NCI-H1436 treated with DMSO at 0.1 percent for 48 hours (cell line): ENCODE data around the gene MTFP1.
"Not testable (repeated sequence)": the region's sequence is repeated elsewhere in the genome, so short reads cannot be mapped to it uniquely, and the experiment has no call there.

Source experiments
- DNase-seq: peaks from one replicate; lab custom pipeline; 2025; lab: John Stamatoyannopoulos, UW

MTFP1 gene

GRCh38 chr22:30426388-30427353 is 1.1 kb downstream of the MTFP1 start:
- peak; percentile 72 for DNase-seq

- DNase-seq = no peak
Observed at GRCh38 chr22:30427871-30428270, 2.3 kb downstream of the MTFP1 start.

DNA sequence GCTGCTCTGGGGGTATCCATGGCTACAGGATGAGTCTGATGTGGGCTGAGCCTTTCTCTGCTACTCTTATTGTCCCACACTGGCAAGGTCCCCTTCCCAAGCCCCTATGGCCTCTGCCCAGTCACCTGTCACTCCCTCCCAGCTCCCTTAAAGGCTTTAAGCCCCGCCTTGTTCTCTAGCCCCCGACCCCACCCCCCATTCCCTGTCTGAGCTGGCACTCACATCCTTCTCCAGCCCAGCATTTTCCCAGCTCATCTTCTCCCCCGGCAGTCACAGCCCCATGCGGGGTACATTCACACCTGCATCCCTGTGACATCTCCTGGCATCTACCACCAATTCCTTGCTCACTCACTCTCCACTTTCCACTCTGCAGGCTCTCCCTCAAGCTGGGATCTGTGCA is 4.3 kb downstream of the MTFP1 start:
- no peak for DNase-seq

DNA sequence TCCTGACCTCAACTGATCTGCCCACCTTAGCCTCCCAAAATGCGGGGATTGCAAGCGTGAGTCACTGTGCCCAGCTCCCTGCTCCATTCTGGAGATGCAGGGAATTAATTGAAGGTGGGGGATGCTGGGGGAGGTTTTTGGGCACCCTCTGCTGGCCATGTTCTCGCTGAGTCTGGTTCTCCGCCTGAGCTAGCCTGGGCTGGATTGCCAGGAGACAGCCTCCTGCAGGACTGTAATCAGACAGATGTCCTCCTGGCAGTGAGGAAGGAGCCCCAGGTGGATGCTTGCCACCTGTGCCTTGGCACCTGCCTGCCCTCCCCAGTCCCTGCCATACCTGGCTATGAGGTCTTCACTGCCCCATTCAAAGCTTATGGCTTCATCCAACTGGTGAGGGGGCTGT is 5.4 kb downstream of the MTFP1 start:
- DNase-seq = no peak

- DNase-seq = no peak
Observed at GRCh38 chr22:30432096-30432495, 6.5 kb downstream of the MTFP1 start.

- DNase-seq = no peak
Observed at GRCh38 chr22:30432520-30432919, 7.0 kb downstream of the MTFP1 start.

DNA sequence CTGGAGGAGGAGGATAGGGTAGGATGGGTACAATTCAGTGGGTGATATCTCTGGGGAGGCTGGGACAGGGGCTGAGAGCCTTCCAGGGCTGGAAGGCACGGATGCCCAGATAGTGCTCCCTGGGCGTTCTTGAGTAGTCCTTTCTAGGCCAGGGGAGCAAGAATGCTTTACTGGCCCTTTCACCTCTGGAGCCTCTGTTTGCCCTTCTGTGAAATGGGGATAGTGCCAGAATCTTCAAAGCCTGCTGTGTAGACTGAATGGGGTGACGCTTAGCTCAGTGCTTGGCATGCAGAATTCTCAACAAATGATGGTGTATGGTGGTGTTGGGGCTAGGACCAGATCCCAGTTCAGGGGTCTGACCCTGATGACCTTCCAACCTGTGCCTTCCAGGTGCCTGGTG is 7.7 kb downstream of the MTFP1 start:
- no peak for DNase-seq

DNA sequence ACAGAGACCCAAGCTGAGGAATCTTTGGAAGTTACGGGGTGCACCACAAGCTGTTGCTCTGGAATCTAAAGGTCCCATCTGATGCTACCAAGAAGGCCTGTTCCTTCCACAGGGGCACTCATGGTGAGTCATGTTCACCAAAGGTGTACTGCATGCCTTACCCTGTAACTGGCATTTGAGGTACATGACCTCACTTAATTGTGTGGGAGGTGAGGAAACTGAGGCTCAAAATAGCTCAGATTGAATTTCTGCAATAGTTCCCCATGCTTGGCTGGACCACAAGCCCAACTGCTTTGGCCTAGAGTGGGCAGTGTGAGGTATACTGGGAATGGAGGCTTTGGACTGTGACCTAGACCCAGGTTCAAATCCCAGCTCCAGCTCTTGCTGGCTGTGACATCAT is 8.2 kb downstream of the MTFP1 start:
- no peak for DNase-seq

DNA sequence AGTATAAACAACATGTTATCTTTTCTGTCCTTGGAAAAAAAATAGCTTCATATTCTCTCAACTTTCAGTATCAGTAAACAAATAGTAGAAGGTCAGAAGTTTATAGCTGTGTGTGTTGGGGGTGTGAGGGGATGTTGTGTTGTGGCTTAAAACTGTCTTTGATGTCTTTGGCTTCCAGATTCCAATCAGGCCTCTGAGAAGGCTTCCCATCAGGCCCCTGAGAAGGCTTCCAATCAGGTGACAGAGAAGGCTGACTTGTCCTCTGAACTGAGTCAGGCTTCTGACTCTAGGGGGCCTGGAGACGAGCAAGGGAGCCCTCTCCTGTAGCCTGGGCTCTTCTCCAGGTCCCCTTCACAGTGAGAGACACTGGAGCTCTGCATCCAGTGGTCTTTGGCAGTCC is 9.3 kb downstream of the MTFP1 start:
- no peak for DNase-seq

DNA sequence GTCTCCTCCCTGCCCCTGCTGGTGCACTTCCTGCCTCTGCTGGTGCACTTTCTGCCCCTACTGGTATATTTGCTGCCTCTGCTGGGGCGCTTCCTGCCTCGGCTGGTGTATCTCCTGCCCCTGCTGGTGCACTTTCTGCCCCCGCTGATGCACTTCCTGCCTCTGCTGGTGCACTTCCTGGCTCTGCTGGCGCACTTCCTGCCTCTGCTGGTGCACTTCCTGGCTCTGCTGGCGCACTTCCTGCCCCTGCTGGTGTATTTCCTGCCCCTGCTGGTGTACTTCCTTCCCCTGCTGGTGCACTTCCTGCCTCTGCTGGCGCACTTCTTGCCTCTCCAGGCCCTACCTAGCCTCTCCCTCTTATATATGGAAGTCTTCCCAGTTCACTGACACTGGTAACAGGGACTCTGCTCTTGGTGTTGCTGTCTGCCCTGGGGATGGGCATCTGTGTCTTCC is 10.1 kb downstream of the MTFP1 start:
- DNase-seq = no peak

DNA sequence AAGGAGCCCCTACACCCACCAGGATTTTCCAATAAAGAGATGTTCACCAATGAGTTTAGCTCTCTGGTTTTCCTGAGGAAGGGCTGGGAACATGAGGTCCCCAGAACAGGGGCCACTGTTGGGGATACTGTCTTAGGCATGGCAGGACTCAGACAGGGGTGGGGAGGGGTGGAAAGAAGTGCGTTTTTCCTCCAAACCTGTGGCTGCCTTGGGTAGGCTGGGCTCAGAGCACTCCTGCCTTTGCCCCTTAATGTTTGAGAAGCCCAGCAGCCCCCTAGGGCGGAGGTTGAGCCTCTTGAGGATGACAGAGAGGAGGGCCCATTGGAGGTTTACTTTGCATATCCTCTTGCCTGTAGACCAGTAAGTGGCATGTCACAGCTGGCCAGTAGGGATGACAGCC is 10.6 kb downstream of the MTFP1 start:
- no peak for DNase-seq

- DNase-seq = no peak
Observed at GRCh38 chr22:30438559-30438958, 13.0 kb downstream of the MTFP1 start.

DNA sequence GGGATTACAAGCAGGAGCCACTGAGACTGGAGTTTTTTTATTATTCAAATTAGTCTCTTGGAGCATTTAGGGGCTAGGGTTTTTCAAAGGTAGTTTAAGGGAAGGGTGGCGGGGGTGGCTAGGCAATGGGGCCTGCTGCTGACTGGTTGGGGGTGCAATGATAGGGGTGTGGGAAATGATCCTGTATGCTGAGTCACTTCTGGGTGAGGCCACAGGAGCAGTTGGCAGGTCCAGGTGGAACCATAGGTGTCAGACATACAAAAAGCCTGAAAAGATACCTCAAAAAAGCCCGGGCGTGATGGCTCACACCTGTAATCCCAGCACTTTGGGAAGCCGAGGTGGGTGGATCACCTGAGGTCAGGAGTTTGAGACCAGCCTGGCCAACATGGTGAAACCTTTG is 13.7 kb downstream of the MTFP1 start:
- DNase-seq = no peak

- no peak for DNase-seq
Observed at GRCh38 chr22:30439836-30440235, 14.3 kb downstream of the MTFP1 start.

DNA sequence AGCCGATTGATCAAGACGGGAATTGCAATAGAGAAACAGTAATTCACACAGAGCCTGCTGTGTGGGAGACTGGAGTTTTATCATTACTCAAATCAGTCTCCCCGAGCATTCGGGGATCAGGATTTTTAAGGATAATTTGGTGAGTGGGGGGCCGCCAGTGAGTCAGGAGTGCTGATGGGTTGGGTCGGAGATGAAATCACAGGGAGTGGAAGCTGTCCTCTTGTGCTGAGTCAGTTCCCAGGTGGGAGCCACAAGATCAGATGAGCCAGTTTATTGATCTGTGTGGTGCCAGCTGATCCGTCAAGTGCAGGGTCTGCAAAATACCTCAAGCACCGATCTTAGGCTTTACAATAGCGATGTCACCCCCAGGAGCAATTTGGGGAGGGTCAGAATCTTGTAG is 15.5 kb downstream of the MTFP1 start:
- DNase-seq = no peak

DNA sequence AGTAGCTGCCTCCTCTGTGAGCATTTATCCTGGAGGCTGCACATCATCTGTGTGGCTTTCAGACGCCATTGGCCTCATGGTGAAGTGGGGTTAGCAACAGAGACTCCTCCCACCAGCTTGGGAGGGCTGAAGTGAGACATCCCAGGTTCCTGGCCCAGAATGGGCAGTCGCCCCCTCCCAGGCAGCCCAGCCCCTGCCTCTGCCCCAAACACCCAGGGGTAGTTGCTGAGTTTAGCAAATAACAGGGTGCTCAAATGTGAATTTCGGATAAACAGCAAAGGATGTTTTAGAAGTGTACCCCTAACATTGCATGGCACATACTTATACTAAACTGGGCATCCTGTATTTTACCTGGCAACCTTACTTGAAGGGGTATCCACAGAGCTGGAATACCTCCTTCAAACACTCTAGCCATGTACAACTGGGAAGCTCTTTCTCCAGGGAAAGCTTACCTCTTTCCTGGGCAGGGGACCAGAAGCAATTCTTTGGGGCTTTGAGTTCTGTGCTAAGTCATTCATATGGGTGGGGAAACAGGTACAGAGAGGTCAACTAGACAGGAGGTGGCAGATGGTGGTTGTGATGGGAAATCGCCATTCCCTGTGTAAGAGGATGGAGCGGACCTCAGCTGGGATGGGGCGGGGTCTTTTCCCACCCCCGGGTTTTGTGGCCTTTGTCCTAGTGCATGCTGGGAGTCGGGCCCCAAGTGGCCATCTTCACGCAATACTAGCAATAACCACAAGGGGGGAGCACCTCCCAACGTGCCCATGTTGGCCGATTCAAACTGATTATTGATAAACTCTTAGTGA is 19.3 kb downstream of the MTFP1 start:
- no peak for DNase-seq

DNA sequence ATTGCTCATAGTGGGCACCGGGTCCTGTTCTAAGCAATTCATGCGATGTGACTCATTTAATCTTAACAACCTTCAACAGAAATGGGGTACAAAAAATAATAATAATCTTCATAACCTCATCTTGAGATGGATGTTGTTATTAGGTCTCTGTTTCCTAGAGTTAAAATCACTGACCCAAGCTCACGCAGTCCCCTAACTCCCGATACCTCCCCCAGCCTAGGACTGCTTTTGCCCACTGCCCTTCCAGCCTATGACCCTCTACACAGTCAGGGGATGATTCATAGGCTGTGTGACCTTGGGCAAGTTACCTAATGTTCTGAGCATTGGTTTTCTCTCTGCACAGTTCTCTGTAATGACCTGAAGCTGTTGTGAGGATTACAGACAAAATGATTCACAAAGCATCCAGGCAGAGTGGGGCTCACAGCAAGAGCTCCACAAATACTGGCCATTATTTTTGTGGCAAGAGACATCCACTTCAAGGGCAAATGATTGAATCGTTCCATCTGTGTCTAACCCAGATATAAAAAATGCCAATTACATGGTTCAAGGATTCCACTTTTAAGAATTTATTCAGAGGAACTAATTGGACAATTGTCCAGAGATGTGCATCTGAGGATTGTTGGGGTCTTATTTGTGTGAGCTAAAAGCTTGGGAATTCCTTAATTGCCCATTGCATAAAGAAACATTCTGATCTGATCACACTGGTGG is 20.0 kb downstream of the MTFP1 start:
- no peak for DNase-seq

- DNase-seq = no peak
Observed at GRCh38 chr22:30447656-30448055, 22.1 kb downstream of the MTFP1 start.

- DNase-seq = not testable (repeated sequence)
Observed at GRCh38 chr22:30451488-30451887, 25.9 kb downstream of the MTFP1 start.

DNA sequence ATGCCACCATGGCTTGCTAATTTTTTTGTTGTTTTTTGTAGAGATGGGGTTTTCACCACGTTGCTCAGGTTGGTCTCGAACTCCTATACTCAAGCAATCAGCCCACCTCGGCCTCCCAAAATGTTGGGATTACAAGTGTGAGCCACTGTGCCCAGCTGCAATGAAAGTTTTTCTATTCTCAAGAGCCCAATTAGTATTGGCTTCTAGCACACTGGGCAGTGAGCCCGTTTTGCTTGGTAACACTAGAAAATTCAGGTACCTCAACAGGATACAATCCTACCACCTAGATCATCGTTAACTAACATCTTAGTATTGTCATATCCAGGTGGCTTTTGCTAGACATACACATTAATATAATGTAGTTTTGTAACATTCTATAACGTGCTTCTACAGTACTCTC is 27.3 kb downstream of the MTFP1 start:
- no peak for DNase-seq

GRCh38 chr22:30453731-30454510 is 28.4 kb downstream of the MTFP1 start:
- DNase-seq = no peak
